KOPT-K1 (cell line): ENCODE measurements around the gene TCFL5.
"Not testable (repeated sequence)": the region's sequence is repeated elsewhere in the genome, so short reads cannot be mapped to it uniquely, and the experiment has no call there.

Experiments
- H3K27ac ChIP-seq: fragments of 200-600 bp; sonication (generic); 2 replicates; pipeline ENCODE4 v1.5.1; 2016; ENCODE audit warnings: antibody characterized with exemption, mild to moderate bottlenecking, low read depth, low read length; ENCODE audit not compliant: poor library complexity, severe bottlenecking
- H3K36me3 ChIP-seq: fragments of 200-600 bp; sonication (generic); 2 replicates; pipeline ENCODE4 v1.5.1; 2017; ENCODE audit warnings: antibody characterized with exemption, mild to moderate bottlenecking, low read length, moderate library complexity; ENCODE audit not compliant: insufficient read depth
- H3K9me3 ChIP-seq: fragments of 200-600 bp; sonication (generic); 2 replicates; pipeline ENCODE4 v1.5.1; 2017; ENCODE audit warnings: antibody characterized with exemption, low read length, mild to moderate bottlenecking; ENCODE audit not compliant: insufficient read depth, poor library complexity, severe bottlenecking

TCFL5 gene

GRCh38 chr20:62876902-62877816 is 15.5 kb upstream of the TCFL5 start:
- H3K27ac ChIP-seq, result no peak overlapping the region
- H3K36me3 ChIP-seq, result peaks cover 36% of the 10 kb centered on the region
- H3K9me3 ChIP-seq, result no peaks in the 10 kb centered on the region

- Histone ChIP-seq H3K9me3 (no peaks in the 10 kb centered on the region), H3K36me3 (peaks cover 29% of the 10 kb centered on the region), H3K27ac (no peak overlapping the region)
Measured at GRCh38 chr20:62876501-62876901, 14.9 kb upstream of the TCFL5 start.

GRCh38 chr20:62875419-62876361 is 14.1 kb upstream of the TCFL5 start:
- Histone ChIP-seq H3K27ac (peak overlapping the region; percentile 13), H3K36me3 (peaks cover 21% of the 10 kb centered on the region)

GRCh38 chr20:62874964-62875344 is 13.3 kb upstream of the TCFL5 start:
- Histone ChIP-seq H3K36me3 (peaks cover 14% of the 10 kb centered on the region; the same call in 1 of the 2 replicates), H3K9me3 (no peaks in the 10 kb centered on the region), H3K27ac (peak overlapping the region; percentile 88)

More at GRCh38 chr20:62875419-62876361, 14.1 kb upstream of the TCFL5 start:
- H3K9me3 ChIP-seq, result no peaks in the 10 kb centered on the region

- H3K27ac ChIP-seq, result peak overlapping the region; percentile 88
- not testable (repeated sequence) for H3K9me3 ChIP-seq, H3K36me3 ChIP-seq
Measured at GRCh38 chr20:62873681-62874031, 12.0 kb upstream of the TCFL5 start.

- Histone ChIP-seq H3K36me3 (no peaks in the 10 kb centered on the region), H3K9me3 (no peaks in the 10 kb centered on the region), H3K27ac (peak overlapping the region; percentile 88)
Measured at GRCh38 chr20:62873280-62873679, 11.7 kb upstream of the TCFL5 start.

- Histone ChIP-seq H3K36me3 (no peaks in the 10 kb centered on the region), H3K9me3 (no peaks in the 10 kb centered on the region), H3K27ac (peak overlapping the region; percentile 88)
Measured at GRCh38 chr20:62872862-62873261, 11.2 kb upstream of the TCFL5 start.

GRCh38 chr20:62872184-62872847 is 10.7 kb upstream of the TCFL5 start:
- Histone ChIP-seq H3K36me3 (no peaks in the 10 kb centered on the region), H3K27ac (peak overlapping the region; percentile 88), H3K9me3 (no peaks in the 10 kb centered on the region)

- H3K36me3 ChIP-seq, result peaks cover 2% of the 10 kb centered on the region
- H3K9me3 ChIP-seq, result no peaks in the 10 kb centered on the region
- H3K27ac ChIP-seq, result no peak overlapping the region
Measured at GRCh38 chr20:62864207-62864606, 2.6 kb upstream of the TCFL5 start.

GRCh38 chr20:62860924-62861691 is 514 bp downstream of the TCFL5 start:
- Histone ChIP-seq H3K27ac (peak overlapping the region; percentile 64), H3K36me3 (peaks cover 33% of the 10 kb centered on the region), H3K9me3 (no peaks in the 10 kb centered on the region)

- Histone ChIP-seq H3K36me3 (peaks cover 39% of the 10 kb centered on the region), H3K9me3 (no peaks in the 10 kb centered on the region), H3K27ac (peak overlapping the region; percentile 64)
Measured at GRCh38 chr20:62860391-62860923, 1.2 kb downstream of the TCFL5 start.

GRCh38 chr20:62859721-62860120 is 1.9 kb downstream of the TCFL5 start:
- Histone ChIP-seq H3K9me3 (no peaks in the 10 kb centered on the region), H3K36me3 (peaks cover 46% of the 10 kb centered on the region), H3K27ac (peak overlapping the region; percentile 64)

- Histone ChIP-seq H3K27ac (no peak overlapping the region), H3K36me3 (peaks cover 61% of the 10 kb centered on the region)
Measured at GRCh38 chr20:62858058-62858830, 3.4 kb downstream of the TCFL5 start.

More at GRCh38 chr20:62858058-62858830, 3.4 kb downstream of the TCFL5 start:
- no peaks in the 10 kb centered on the region for H3K9me3 ChIP-seq
